Neuronal stem cell (in vitro differentiated cells): Measurements from ENCODE around the gene GRB14.

Experiments used
- DNase-seq: peaks from one replicate; pipeline ENCODE4 v3.0.0-alpha.2; 2013; ENCODE audit warnings: low spot score
- H2AFZ ChIP-seq: one replicate; pipeline ENCODE4 v1.6.1; 2013; ENCODE audit warnings: mild to moderate bottlenecking, low read length, inconsistent platforms
- H2AK5ac ChIP-seq: 2 replicates; pipeline ENCODE4 v1.6.1; 2013; ENCODE audit warnings: low read depth, mild to moderate bottlenecking, inconsistent platforms, low read length, moderate library complexity, mixed read lengths
- H2BK120ac ChIP-seq: 2 replicates; pipeline ENCODE4 v1.6.1; 2013; ENCODE audit warnings: low read depth, mild to moderate bottlenecking, inconsistent platforms, low read length, moderate library complexity, mixed read lengths
- H2BK12ac ChIP-seq: one replicate; pipeline ENCODE4 v1.6.1; 2013; ENCODE audit warnings: low read length, inconsistent platforms
- H2BK15ac ChIP-seq: 2 replicates; pipeline ENCODE4 v1.6.1; 2013; ENCODE audit warnings: mild to moderate bottlenecking, low read length, inconsistent platforms, mixed read lengths
- H2BK5ac ChIP-seq: one replicate; pipeline ENCODE4 v1.6.1; 2013; ENCODE audit warnings: inconsistent platforms, mild to moderate bottlenecking, low read length, moderate library complexity
- H3K14ac ChIP-seq: one replicate; pipeline ENCODE4 v1.6.1; 2013; ENCODE audit warnings: low read length, inconsistent platforms
- H3K18ac ChIP-seq: 2 replicates; pipeline ENCODE4 v1.6.1; 2013; ENCODE audit warnings: low read length, inconsistent platforms
- H3K23ac ChIP-seq: 2 replicates; pipeline ENCODE4 v1.6.1; 2013; ENCODE audit warnings: low read depth, mild to moderate bottlenecking, mixed read lengths, low read length, inconsistent platforms; ENCODE audit not compliant: poor library complexity
- H3K27ac ChIP-seq: replicated peaks from 3 replicates; pipeline ENCODE4 v1.5.1; 2013; ENCODE audit warnings: low read length, inconsistent platforms
- H3K27me3 ChIP-seq, 3 experiments: 2 replicates each; pipeline ENCODE4 v1.6.1; 2013; ENCODE audit warnings: low read length in 3 of 3, mild to moderate bottlenecking in 2 of 3, inconsistent platforms in 1 of 3, low read depth in 1 of 3, mixed read lengths in 1 of 3, moderate library complexity in 1 of 3; ENCODE audit not compliant: control insufficient read depth in 3 of 3, insufficient read depth in 3 of 3
- H3K36me3 ChIP-seq, 2 donors: replicated peaks in 1 of 2; 2 replicates each; pipeline ENCODE4 v1.6.1; 2013; ENCODE audit warnings: low read length in 2 of 2; ENCODE audit not compliant: control insufficient read depth in 2 of 2, insufficient read depth in 2 of 2
- H3K4ac ChIP-seq: 2 replicates; pipeline ENCODE4 v1.6.1; 2013; ENCODE audit warnings: inconsistent platforms, mild to moderate bottlenecking, low read length, moderate library complexity
- H3K4me1 ChIP-seq, 2 donors: 1 replicate in 1 of 2; 2 replicates in 1 of 2; pipeline ENCODE4 v1.6.1; 2013; ENCODE audit warnings: low read length in 2 of 2, low read depth in 1 of 2; ENCODE audit not compliant: control insufficient read depth in 2 of 2, insufficient read depth in 1 of 2
- H3K4me2 ChIP-seq: one replicate; pipeline ENCODE4 v1.6.1; 2013; ENCODE audit warnings: mild to moderate bottlenecking, low read length, inconsistent platforms; ENCODE audit not compliant: insufficient read depth, poor library complexity, severe bottlenecking
- H3K4me3 ChIP-seq, 2 donors: 2 replicates each; pipeline ENCODE4 v1.5.1; 2013; ENCODE audit warnings: low read length in 2 of 2, mild to moderate bottlenecking in 2 of 2, inconsistent platforms in 1 of 2, moderate library complexity in 1 of 2
- H3K79me1 ChIP-seq: one replicate; pipeline ENCODE4 v1.6.1; 2013; ENCODE audit warnings: low read depth, mild to moderate bottlenecking, inconsistent platforms, low read length, moderate library complexity
- H3K9ac ChIP-seq: one replicate; pipeline ENCODE4 v1.6.1; 2013; ENCODE audit warnings: mild to moderate bottlenecking, low read depth, low read length, inconsistent platforms; ENCODE audit not compliant: poor library complexity
- H3K9me3 ChIP-seq, 2 donors: replicated peaks in 1 of 2; 2 replicates each; pipeline versions ENCODE3 to v1.6.1; 2013; ENCODE audit warnings: low read length in 2 of 2, mild to moderate bottlenecking in 2 of 2, inconsistent platforms in 1 of 2, low read depth in 1 of 2, mixed read lengths in 1 of 2, moderate library complexity in 1 of 2; ENCODE audit not compliant: control insufficient read depth in 2 of 2, insufficient read depth in 1 of 2
- H4K8ac ChIP-seq: one replicate; pipeline ENCODE4 v1.6.1; 2013; ENCODE audit warnings: low read depth, mild to moderate bottlenecking, inconsistent platforms, low read length, moderate library complexity
- H4K91ac ChIP-seq: one replicate; pipeline ENCODE4 v1.6.1; 2013; ENCODE audit warnings: low read length, low read depth, mild to moderate bottlenecking, inconsistent platforms; ENCODE audit not compliant: poor library complexity
- WGBS, 2 donors: extraction: QIAGEN DNeasy Blood & Tissue Kit; methylation state at CpG; one replicate each; pipeline ENCODE4 v1.1.7; 2013; ENCODE audit warnings: missing lambda C conversion rate in 2 of 2, mixed read lengths in 1 of 2; ENCODE audit not compliant: insufficient read length in 2 of 2, insufficient replicate concordance in 1 of 2; ENCODE audit errors: extremely low coverage in 2 of 2; 5-methylcytosine and 5-hydroxymethylcytosine counted together

The GRB14 gene

GRCh38 chr2:164662868-164663631 is 41.8 kb upstream of the GRB14 start:
- no peak overlapping the region for H3K23ac ChIP-seq
- no peaks in the 10 kb centered on the region for H3K9me3 ChIP-seq
- no peak overlapping the region for H2BK15ac ChIP-seq
- H3K14ac ChIP-seq, result no peak overlapping the region
- no peak overlapping the region for H2BK5ac ChIP-seq
- H4K91ac ChIP-seq, result no peak overlapping the region
- no peak overlapping the region for H3K4me2 ChIP-seq
- no CpG with 5 or more reads among the region's 1 CpG for WGBS, 2 donors
- no peak overlapping the region for H2AFZ ChIP-seq
- no peak overlapping the region for H2AK5ac ChIP-seq
- H4K8ac ChIP-seq, result no peak overlapping the region
- no peak overlapping the region for H3K9ac ChIP-seq
- no peaks in the 10 kb centered on the region for H3K27me3 ChIP-seq
- no peak overlapping the region for H2BK120ac ChIP-seq
- no peaks in the 10 kb centered on the region for H3K4me1 ChIP-seq
- no peak overlapping the region for H3K4ac ChIP-seq
- H3K18ac ChIP-seq, result no peak overlapping the region
- no peaks in the 10 kb centered on the region for H3K79me1 ChIP-seq
- H2BK12ac ChIP-seq, result no peak overlapping the region
- no peak overlapping the region for H3K27ac ChIP-seq
- H3K36me3 ChIP-seq, result no peaks in the 10 kb centered on the region
- H3K4me3 ChIP-seq, result no peak overlapping the region
- no peak for DNase-seq

- no peaks in the 10 kb centered on the region for H3K79me1 ChIP-seq
- no peak overlapping the region for H4K91ac ChIP-seq
- H3K14ac ChIP-seq, result no peak overlapping the region
- no peak overlapping the region for H3K9ac ChIP-seq
- H3K36me3 ChIP-seq, result no peaks in the 10 kb centered on the region
- DNase-seq, result no peak
- no peaks in the 10 kb centered on the region for H3K9me3 ChIP-seq
- H2AFZ ChIP-seq, result no peak overlapping the region
- no peak overlapping the region for H2BK12ac ChIP-seq
- WGBS, 2 donors, result no CpG with 5 or more reads among the region's 1 CpG
- H4K8ac ChIP-seq, result no peak overlapping the region
- H2BK15ac ChIP-seq, result no peak overlapping the region
- no peak overlapping the region for H2BK120ac ChIP-seq
- H3K23ac ChIP-seq, result no peak overlapping the region
- H3K18ac ChIP-seq, result no peak overlapping the region
- no peak overlapping the region for H3K4me2 ChIP-seq
- no peaks in the 10 kb centered on the region for H3K4me1 ChIP-seq
- H3K4me3 ChIP-seq, result no peak overlapping the region
- H2AK5ac ChIP-seq, result no peak overlapping the region
- H3K27me3 ChIP-seq, result no peaks in the 10 kb centered on the region
- no peak overlapping the region for H3K4ac ChIP-seq
- no peak overlapping the region for H3K27ac ChIP-seq
- H2BK5ac ChIP-seq, result no peak overlapping the region
These were observed 40.8 kb upstream of the GRB14 start for GRCh38 chr2:164662066-164662465.

GRCh38 chr2:164661349-164661748 is 40.1 kb upstream of the GRB14 start:
- no peaks in the 10 kb centered on the region for H3K9me3 ChIP-seq
- no peaks in the 10 kb centered on the region for H3K79me1 ChIP-seq
- no peak overlapping the region for H2BK12ac ChIP-seq
- no peaks in the 10 kb centered on the region for H3K4me1 ChIP-seq
- no peak overlapping the region for H3K27ac ChIP-seq
- H3K4ac ChIP-seq, result no peak overlapping the region
- H2BK5ac ChIP-seq, result no peak overlapping the region
- no peak overlapping the region for H2BK120ac ChIP-seq
- no peak overlapping the region for H3K4me3 ChIP-seq
- H3K14ac ChIP-seq, result no peak overlapping the region
- no peak overlapping the region for H4K91ac ChIP-seq
- H3K9ac ChIP-seq, result no peak overlapping the region
- no peak overlapping the region for H2AK5ac ChIP-seq
- H3K18ac ChIP-seq, result no peak overlapping the region
- no peak overlapping the region for H4K8ac ChIP-seq
- H3K23ac ChIP-seq, result no peak overlapping the region
- H3K36me3 ChIP-seq, result no peaks in the 10 kb centered on the region
- no peaks in the 10 kb centered on the region for H3K27me3 ChIP-seq
- no peak overlapping the region for H2BK15ac ChIP-seq
- DNase-seq, result no peak
- no peak overlapping the region for H2AFZ ChIP-seq
- no peak overlapping the region for H3K4me2 ChIP-seq

GRCh38 chr2:164657129-164657528 is 35.8 kb upstream of the GRB14 start:
- no peaks in the 10 kb centered on the region for H3K36me3 ChIP-seq
- WGBS, 2 donors, result no CpG with 5 or more reads among the region's 2 CpGs
- H3K9me3 ChIP-seq, result no peaks in the 10 kb centered on the region
- H4K91ac ChIP-seq, result no peak overlapping the region
- no peak overlapping the region for H3K4me3 ChIP-seq
- H2BK12ac ChIP-seq, result no peak overlapping the region
- H2AK5ac ChIP-seq, result no peak overlapping the region
- H3K23ac ChIP-seq, result no peak overlapping the region
- no peak overlapping the region for H3K4me2 ChIP-seq
- DNase-seq, result no peak
- no peak overlapping the region for H3K14ac ChIP-seq
- no peak overlapping the region for H2BK15ac ChIP-seq
- no peaks in the 10 kb centered on the region for H3K4me1 ChIP-seq
- no peak overlapping the region for H3K4ac ChIP-seq
- H3K27me3 ChIP-seq, result no peaks in the 10 kb centered on the region
- H3K9ac ChIP-seq, result no peak overlapping the region
- H2AFZ ChIP-seq, result no peak overlapping the region
- H4K8ac ChIP-seq, result no peak overlapping the region
- H3K18ac ChIP-seq, result no peak overlapping the region
- no peak overlapping the region for H2BK5ac ChIP-seq
- H3K79me1 ChIP-seq, result no peaks in the 10 kb centered on the region
- H2BK120ac ChIP-seq, result no peak overlapping the region
- no peak overlapping the region for H3K27ac ChIP-seq
